Measurements from ENCODE around the gene TTC12.

Gene TTC12

DNA sequence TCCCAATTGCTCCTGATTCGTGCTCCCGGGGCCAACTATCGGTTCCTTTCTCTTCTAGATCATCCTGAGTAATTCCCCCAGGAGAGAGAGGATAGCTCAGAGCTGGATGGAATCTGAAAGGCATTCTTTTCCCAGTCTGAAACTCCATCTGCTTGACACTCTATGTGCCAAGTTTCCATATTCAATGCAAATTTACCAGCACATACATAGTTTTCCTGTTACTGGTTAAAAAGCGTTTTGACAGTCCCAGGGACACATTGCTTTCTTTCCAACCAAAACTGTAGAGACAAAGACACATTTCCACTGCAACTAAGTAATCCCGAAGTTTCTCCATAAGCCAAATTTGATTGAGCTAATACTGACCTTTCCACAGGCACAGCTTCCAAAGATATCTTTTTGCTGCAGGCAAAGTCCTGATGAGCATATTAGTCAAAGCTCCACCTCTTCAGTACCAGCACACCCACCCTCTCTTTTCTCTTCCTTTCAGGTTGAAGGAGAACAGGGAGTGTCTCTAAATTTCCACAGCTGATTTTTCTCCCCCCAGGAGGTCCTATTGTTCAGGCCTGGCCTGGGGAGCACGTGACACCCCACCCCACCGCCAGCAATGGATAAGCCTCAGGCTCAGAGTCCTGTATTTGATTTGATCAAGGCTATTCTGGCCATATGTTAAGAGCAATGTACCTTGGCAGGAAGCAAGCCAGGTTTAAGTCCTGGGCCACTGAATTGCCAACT lies 63.5 kb downstream of the TTC12 start:
- DNase-seq, result no peak

DNA sequence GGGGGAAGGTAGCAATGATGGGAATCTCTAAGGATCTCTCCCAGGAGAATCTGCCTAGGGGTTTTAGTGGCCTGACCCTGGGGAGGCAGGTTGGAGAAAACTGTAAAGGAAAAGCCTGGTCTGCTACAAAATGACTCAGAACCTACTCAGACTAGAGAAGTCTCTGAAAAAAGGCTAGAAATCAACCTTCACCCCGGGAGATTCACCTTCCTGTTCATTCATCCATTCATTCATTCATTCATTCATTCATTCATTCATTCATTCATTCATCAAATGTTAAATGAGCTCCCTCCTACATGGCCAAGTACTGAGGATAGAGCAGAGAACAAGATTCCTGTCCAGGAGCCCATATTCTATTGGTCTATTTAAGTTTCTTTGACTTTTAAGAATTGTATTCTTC lies 64.3 kb downstream of the TTC12 start:
- DNase-seq, result no peak

GRCh38 chr11:113382121-113382520 lies 67.7 kb downstream of the TTC12 start:
- DNase-seq, result no peak

- DNase-seq, result peak; percentile 47
Observed at GRCh38 chr11:113384551-113384950, 70.2 kb downstream of the TTC12 start.

DNA sequence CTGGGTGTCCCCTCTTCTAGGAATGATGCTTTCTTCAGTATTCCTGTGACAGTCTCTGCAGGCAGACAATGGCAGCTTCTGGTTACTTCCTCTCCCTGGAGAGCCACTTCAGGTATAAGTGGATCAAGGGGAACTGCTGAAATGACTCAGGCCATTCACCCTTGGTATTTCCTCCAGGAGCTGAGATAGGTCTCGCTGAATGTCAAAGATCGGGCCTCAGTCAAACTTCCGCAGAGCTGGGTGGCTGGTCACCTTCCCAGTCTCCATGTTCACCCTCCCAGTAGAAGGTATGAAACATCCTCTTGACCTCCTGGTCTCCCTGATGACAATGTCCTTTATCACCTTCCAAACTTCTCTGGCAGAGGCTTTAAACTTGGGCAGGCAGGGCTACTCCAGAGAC lies 71.4 kb downstream of the TTC12 start:
- no peak for DNase-seq

DNA sequence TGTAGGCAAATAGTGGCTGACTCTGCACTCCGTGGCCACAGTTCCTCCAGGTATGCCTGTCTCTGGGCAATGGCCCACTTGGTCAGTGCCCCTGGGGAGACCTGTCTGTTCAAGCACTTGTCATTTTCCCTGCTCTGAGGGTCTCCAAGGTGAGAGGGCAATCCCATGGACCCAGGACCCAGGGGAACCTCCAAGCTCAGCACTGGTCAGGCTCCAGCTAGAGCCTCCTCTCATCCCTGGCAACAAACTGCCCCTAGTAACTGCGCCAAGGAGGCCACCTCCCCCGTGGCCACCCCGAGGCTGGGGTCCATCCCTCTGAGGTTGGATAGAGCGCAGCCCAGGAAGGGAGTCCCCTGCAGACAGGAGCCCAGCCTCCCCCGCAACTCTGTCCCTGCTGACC lies 72.5 kb downstream of the TTC12 start:
- no peak for DNase-seq

DNA sequence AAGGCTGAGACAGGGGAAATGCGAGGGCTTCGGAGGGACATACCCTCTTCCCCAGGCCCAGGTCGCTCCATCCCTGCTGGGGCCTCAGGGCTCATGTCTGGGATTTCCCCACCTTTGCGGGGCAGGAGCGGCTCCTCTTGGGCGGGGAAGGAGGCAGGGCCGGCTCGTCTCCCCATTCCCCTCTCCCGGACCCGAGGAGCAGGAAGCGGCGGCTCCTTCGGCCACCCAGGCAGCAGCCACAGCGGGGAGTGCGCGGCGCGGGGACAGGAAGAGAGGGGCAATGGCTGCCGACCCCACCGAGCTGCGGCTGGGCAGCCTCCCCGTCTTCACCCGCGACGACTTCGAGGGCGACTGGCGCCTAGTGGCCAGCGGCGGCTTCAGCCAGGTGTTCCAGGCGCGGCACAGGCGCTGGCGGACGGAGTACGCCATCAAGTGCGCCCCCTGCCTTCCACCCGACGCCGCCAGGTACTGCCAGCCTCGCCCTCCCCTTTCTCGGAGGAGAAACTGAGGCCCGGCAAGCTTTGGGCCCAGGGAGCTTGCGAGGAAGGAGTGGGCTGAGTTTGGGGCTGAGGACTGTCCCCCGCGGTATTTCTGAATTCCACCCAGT lies 73.3 kb downstream of the TTC12 start, which contains the start of gene ANKK1:
ANKK1 (plus strand) TSS at position 175 of the 607 bp plus-strand sequence; CDS start at position 281, 106 bp downstream.
- DNase-seq, result peak; percentile 54

GRCh38 chr11:113389272-113389671 lies 74.9 kb downstream of the TTC12 start:
- no peak for DNase-seq

DNA sequence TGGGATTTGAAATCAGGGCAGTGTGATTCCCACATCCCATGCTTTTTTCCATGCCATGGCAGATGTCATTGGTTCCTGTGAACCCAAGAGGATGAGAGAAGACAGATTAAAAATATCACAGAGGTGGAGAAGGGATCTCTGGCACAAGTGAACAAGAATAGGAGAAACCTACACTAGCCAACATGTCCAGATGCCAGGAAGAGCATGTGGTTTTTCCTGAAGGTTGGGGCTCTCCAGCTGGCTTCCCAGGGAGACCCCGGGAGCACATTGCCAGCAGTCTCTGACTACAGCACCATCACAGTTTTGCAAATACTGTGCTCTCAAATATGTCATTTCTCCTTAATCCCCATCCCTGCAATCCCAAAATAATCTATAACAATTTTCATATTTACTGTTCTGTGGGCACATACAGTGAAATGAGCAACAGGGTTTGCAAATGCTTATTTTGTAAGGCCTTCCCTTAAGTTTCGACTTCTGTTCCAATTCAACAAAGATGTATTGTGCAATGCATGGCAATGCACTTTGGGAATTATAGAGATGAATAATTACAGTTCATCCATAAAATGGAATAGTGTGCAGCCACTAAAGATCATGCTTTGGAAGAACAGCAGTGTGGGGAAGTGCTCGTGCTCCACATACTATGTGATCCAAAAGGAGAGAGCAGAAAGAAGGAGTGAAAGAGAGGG lies 78.0 kb downstream of the TTC12 start:
- DNase-seq, result no peak

DNA sequence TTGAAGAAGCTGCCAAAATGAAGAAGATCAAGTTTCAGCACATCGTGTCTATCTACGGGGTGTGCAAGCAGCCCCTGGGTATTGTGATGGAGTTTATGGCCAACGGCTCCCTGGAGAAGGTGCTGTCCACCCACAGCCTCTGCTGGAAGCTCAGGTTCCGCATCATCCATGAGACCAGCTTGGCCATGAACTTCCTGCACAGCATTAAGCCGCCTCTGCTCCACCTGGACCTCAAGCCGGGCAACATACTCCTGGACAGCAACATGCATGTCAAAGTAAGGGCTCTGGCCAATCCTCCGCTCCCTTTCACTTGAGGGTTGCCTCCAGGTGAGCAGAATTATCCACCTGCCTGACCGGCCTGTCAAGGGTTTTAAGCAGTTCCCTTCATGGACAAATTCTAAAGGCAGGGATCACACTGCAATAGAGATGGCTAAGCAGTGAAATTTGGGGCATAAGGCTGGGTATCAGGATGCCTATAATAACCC lies 79.2 kb downstream of the TTC12 start:
- DNase-seq, result no peak

- DNase-seq, result no peak
Observed at GRCh38 chr11:113394919-113395318, 80.5 kb downstream of the TTC12 start.

DNA sequence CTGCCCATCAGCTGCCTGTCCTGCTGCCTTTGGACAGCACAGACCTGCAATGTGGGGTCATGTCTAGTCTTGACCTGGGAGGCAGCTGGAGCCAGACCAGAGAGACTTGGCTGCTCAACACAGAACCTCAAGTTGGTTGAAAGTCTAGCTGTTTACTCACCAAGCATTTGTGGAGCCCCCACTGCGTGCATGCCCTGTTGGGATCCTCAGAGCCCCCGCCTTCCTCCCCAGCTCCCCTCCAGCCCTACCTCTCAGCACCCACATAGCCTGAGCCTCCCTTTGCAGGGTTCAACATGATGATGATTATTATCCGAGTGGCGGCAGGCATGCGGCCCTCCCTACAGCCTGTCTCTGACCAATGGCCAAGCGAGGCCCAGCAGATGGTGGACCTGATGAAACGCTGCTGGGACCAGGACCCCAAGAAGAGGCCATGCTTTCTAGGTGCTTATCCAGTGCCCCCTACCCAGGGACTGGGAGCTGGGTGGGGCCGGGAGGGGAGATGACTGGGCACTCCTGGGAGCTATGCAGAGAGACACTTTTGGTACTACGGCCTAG lies 81.5 kb downstream of the TTC12 start:
- DNase-seq, result no peak

GRCh38 chr11:113396690-113397089 lies 82.3 kb downstream of the TTC12 start:
- DNase-seq, result no peak

DNA sequence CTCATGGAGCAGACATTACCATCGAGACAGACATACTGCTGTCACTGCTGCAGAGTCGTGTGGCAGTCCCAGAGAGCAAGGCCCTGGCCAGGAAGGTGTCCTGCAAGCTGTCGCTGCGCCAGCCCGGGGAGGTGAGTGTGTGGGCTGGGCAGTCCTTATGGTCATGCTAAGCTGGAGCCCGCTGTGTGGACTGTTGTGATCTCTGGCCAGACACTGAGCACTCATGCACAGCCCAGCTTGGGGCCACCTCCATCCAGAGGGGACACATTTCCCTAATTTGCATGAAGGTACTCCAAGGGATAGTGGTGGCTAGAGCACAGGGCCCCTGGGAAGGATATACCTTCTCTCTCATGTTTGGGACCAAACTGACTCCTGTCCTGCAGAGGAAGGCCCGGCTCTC lies 82.8 kb downstream of the TTC12 start:
- no peak for DNase-seq

- DNase-seq, result no peak
Observed at GRCh38 chr11:113397821-113398220, 83.4 kb downstream of the TTC12 start.

DNA sequence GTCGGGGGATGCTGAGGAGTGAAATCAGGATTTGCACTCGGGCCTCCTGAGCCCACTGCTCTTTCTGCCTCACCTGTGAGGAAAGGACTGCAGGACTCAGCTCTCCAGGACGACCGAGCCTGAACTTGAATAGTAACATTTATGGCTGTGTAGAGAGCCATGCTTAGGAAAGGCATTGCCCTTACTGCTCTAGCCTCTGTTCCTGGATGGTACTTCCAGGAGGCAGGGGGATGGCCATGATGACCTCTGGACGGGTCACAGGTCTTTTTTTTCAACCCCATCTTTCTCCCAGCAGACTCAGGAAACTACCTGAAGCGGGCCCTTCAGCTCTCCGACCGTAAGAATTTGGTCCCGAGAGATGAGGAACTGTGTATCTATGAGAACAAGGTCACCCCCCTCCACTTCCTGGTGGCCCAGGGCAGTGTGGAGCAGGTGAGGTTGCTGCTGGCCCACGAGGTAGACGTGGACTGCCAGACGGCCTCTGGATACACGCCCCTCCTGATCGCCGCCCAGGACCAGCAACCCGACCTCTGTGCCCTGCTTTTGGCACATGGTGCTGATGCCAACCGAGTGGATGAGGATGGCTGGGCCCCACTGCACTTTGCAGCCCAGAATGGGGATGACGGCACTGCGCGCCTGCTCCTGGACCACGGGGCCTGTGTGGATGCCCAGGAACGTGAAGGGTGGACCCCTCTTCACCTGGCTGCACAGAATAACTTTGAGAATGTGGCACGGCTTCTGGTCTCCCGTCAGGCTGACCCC lies 84.5 kb downstream of the TTC12 start:
- DNase-seq, result no peak

DNA sequence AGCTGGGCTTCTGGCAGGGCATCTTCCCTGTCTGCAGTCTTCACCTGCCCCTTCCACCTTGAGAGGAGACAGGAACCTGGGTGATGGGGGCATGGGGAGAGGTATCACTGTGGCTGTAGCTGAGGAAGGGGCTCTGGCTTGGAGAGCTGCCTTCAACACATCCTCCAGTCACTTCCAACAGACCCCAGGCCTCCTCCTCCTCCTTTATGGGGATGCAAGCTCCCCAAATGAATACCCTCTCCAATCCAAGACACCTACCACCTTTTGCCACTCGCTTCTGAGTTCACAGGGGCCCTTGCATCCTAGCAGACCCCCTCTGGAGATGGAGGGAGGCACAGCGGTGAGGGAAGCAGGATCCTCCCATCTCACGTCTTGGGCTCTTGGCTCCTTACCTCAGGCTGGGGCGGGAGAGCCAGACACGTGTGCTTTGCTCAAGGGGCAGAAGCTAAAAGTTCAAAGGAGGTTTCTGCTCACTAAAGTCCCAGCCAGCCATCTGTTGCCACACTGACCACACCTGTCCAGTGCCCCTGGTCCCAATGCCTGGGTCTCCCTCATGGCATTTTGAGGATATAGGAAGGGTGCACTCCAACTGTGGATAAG lies 86.3 kb downstream of the TTC12 start:
- DNase-seq, result no peak

GRCh38 chr11:113401718-113402117 lies 87.3 kb downstream of the TTC12 start:
- no peak for DNase-seq

GRCh38 chr11:113404859-113405430 lies 90.6 kb downstream of the TTC12 start:
- DNase-seq, result no peak

- DNase-seq, result no peak
Observed at GRCh38 chr11:113405724-113406478, 91.5 kb downstream of the TTC12 start.

GRCh38 chr11:113407163-113407562 lies 92.8 kb downstream of the TTC12 start:
- DNase-seq, result no peak
